SK-N-SH (cell line): ENCODE results near the gene GALNTL6.

Source experiments
- GABPA ChIP-seq: IDR thresholded peaks from 2 replicates; pipeline ENCODE4 v1.4.0; 2012; ENCODE audit warnings: low read depth, mild to moderate bottlenecking
- JUND ChIP-seq: IDR thresholded peaks from 2 replicates; pipeline ENCODE4 v1.4.0; 2012
- MXI1 ChIP-seq: IDR thresholded peaks from 2 replicates; pipeline ENCODE4 v1.6.1; 2012; ENCODE audit warnings: mild to moderate bottlenecking, low read depth, low read length, improper control_type of control experiment
- NFIC ChIP-seq: IDR thresholded peaks from 2 replicates; pipeline ENCODE4 v1.4.0; 2012; ENCODE audit warnings: borderline replicate concordance
- POLR2AphosphoS5 ChIP-seq: IDR thresholded peaks from 2 replicates; pipeline ENCODE4 v1.6.1; 2012; ENCODE audit warnings: low read depth, low read length
- RAD21 ChIP-seq: IDR thresholded peaks from 2 replicates; pipeline ENCODE4 v1.6.1; 2012; ENCODE audit warnings: mild to moderate bottlenecking, low read length
- RFX5 ChIP-seq: IDR thresholded peaks from 2 replicates; pipeline ENCODE4 v1.6.1; 2012; ENCODE audit warnings: mild to moderate bottlenecking, improper control_type of control experiment, low read length
- RXRA ChIP-seq: IDR thresholded peaks from 2 replicates; pipeline ENCODE4 v1.4.0; 2012; ENCODE audit warnings: low read depth, mild to moderate bottlenecking, borderline replicate concordance
- SMC3 ChIP-seq: IDR thresholded peaks from 2 replicates; pipeline ENCODE4 v1.6.1; 2012; ENCODE audit warnings: low read depth, low read length, improper control_type of control experiment
- TAF1 ChIP-seq: IDR thresholded peaks from 2 replicates; pipeline ENCODE4 v1.6.1; 2012; ENCODE audit warnings: low read depth, mild to moderate bottlenecking, low read length, moderate library complexity, borderline replicate concordance
- YY1 ChIP-seq: IDR thresholded peaks from 2 replicates; pipeline ENCODE4 v1.4.0; 2012; ENCODE audit warnings: low read depth, mild to moderate bottlenecking
- TF ChIP-seq, protein P1 (sequence below): fragments of 200-600 bp; sonication (generic); IDR thresholded peaks from 2 replicates; pipeline ENCODE4 v1.6.1; 2017; ENCODE audit warnings: antibody characterized with exemption, mild to moderate bottlenecking, moderate library complexity
- TF ChIP-seq, protein P2 (sequence below): IDR thresholded peaks from 2 replicates; pipeline ENCODE4 v1.4.0; 2012; ENCODE audit warnings: low read depth, borderline replicate concordance
- TF ChIP-seq, protein P3 (sequence below): IDR thresholded peaks from 2 replicates; pipeline ENCODE4 v1.6.1; 2012; ENCODE audit warnings: mild to moderate bottlenecking, low read depth, low read length, moderate library complexity

DNA sequence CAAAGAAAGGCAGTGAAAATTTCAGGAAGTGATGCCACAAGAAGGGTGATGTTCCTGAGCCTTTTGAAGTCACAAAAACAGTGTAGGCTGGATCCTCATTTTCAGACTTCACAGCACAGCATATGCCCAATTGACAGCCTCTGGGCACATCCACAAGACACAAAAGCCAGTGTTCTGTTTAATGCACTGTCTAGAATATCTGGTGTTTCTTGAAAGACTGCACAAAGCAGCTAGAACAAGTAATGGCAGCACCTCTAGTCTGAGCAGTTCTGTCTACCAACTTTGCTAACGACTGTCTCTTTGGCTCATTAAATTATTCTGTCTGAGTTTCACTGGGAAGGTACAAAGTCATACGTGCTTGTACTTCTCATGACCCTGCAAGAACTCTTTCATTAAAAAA lies 938.3 kb downstream of the GALNTL6 start:
- TF ChIP-seq, protein P1, sequence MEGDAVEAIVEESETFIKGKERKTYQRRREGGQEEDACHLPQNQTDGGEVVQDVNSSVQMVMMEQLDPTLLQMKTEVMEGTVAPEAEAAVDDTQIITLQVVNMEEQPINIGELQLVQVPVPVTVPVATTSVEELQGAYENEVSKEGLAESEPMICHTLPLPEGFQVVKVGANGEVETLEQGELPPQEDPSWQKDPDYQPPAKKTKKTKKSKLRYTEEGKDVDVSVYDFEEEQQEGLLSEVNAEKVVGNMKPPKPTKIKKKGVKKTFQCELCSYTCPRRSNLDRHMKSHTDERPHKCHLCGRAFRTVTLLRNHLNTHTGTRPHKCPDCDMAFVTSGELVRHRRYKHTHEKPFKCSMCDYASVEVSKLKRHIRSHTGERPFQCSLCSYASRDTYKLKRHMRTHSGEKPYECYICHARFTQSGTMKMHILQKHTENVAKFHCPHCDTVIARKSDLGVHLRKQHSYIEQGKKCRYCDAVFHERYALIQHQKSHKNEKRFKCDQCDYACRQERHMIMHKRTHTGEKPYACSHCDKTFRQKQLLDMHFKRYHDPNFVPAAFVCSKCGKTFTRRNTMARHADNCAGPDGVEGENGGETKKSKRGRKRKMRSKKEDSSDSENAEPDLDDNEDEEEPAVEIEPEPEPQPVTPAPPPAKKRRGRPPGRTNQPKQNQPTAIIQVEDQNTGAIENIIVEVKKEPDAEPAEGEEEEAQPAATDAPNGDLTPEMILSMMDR, result no peak
- no peak for TF ChIP-seq POLR2AphosphoS5
- no peak for TF ChIP-seq YY1
- no peak for TF ChIP-seq MXI1
- TF ChIP-seq TAF1, result no peak
- no peak for TF ChIP-seq NFIC
- TF ChIP-seq, protein P2, sequence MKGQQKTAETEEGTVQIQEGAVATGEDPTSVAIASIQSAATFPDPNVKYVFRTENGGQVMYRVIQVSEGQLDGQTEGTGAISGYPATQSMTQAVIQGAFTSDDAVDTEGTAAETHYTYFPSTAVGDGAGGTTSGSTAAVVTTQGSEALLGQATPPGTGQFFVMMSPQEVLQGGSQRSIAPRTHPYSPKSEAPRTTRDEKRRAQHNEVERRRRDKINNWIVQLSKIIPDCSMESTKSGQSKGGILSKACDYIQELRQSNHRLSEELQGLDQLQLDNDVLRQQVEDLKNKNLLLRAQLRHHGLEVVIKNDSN, result no peak
- TF ChIP-seq, protein P3, sequence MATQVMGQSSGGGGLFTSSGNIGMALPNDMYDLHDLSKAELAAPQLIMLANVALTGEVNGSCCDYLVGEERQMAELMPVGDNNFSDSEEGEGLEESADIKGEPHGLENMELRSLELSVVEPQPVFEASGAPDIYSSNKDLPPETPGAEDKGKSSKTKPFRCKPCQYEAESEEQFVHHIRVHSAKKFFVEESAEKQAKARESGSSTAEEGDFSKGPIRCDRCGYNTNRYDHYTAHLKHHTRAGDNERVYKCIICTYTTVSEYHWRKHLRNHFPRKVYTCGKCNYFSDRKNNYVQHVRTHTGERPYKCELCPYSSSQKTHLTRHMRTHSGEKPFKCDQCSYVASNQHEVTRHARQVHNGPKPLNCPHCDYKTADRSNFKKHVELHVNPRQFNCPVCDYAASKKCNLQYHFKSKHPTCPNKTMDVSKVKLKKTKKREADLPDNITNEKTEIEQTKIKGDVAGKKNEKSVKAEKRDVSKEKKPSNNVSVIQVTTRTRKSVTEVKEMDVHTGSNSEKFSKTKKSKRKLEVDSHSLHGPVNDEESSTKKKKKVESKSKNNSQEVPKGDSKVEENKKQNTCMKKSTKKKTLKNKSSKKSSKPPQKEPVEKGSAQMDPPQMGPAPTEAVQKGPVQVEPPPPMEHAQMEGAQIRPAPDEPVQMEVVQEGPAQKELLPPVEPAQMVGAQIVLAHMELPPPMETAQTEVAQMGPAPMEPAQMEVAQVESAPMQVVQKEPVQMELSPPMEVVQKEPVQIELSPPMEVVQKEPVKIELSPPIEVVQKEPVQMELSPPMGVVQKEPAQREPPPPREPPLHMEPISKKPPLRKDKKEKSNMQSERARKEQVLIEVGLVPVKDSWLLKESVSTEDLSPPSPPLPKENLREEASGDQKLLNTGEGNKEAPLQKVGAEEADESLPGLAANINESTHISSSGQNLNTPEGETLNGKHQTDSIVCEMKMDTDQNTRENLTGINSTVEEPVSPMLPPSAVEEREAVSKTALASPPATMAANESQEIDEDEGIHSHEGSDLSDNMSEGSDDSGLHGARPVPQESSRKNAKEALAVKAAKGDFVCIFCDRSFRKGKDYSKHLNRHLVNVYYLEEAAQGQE, result no peak
- TF ChIP-seq SMC3, result no peak
- no peak for TF ChIP-seq RXRA
- TF ChIP-seq JUND, result no peak
- no peak for TF ChIP-seq RAD21
- TF ChIP-seq RFX5, result no peak
- TF ChIP-seq GABPA, result no peak
